Mesenchymal stem cell (in vitro differentiated cells and primary cell): ENCODE measurements around the gene SYT3.

Source experiments
- DNase-seq: peaks from one replicate; pipeline ENCODE4 v3.0.0-alpha.2; 2013
- H2AFZ ChIP-seq: one replicate; pipeline ENCODE4 v1.6.1; 2013; ENCODE audit warnings: low read depth, mild to moderate bottlenecking, control low read depth, inconsistent platforms, low read length, moderate library complexity
- H2AK5ac ChIP-seq: 2 replicates; pipeline ENCODE4 v1.6.1; 2013; ENCODE audit warnings: low read length, moderate library complexity, mild to moderate bottlenecking, inconsistent platforms; ENCODE audit not compliant: severe bottlenecking
- H2BK120ac ChIP-seq: one replicate; pipeline ENCODE4 v1.6.1; 2013; ENCODE audit warnings: low read depth, mild to moderate bottlenecking, inconsistent platforms, low read length, moderate library complexity
- H2BK12ac ChIP-seq, 2 experiments: one replicate each; pipeline ENCODE4 v1.6.1; 2013; ENCODE audit warnings: inconsistent platforms in 2 of 2, low read length in 2 of 2, mild to moderate bottlenecking in 2 of 2, moderate library complexity in 2 of 2, control low read depth in 1 of 2
- H2BK15ac ChIP-seq: one replicate; pipeline ENCODE4 v1.6.1; 2013; ENCODE audit warnings: mild to moderate bottlenecking, low read depth, inconsistent platforms; ENCODE audit not compliant: poor library complexity, severe bottlenecking
- H2BK5ac ChIP-seq: 2 replicates; pipeline ENCODE4 v1.6.1; 2013; ENCODE audit warnings: low read depth, mild to moderate bottlenecking, low read length, control low read depth, inconsistent platforms; ENCODE audit not compliant: poor library complexity, severe bottlenecking
- H3K14ac ChIP-seq, 2 experiments: one replicate each; pipeline ENCODE4 v1.6.1; 2013; ENCODE audit warnings: inconsistent platforms in 2 of 2, low read length in 2 of 2, control low read depth in 1 of 2, mild to moderate bottlenecking in 1 of 2, moderate library complexity in 1 of 2
- H3K18ac ChIP-seq, 2 experiments: one replicate each; pipeline ENCODE4 v1.6.1; 2013; ENCODE audit warnings: inconsistent platforms in 2 of 2, low read length in 2 of 2, control low read depth in 1 of 2, low read depth in 1 of 2, mild to moderate bottlenecking in 1 of 2
- H3K23ac ChIP-seq, 2 experiments: one replicate each; pipeline ENCODE4 v1.6.1; 2013; ENCODE audit warnings: inconsistent platforms in 2 of 2, low read length in 2 of 2, mild to moderate bottlenecking in 2 of 2, moderate library complexity in 2 of 2, control low read depth in 1 of 2
- H3K27ac ChIP-seq: 2 replicates; pipeline ENCODE4 v1.5.1; 2013; ENCODE audit warnings: mild to moderate bottlenecking, moderate library complexity, low read length, control low read depth, inconsistent platforms; ENCODE audit not compliant: poor library complexity, severe bottlenecking
- H3K27me3 ChIP-seq, 2 experiments: 2 replicates each; pipeline versions ENCODE4 v1.6.1 to v1.7.0; 2013; ENCODE audit warnings: low read length in 2 of 2, mild to moderate bottlenecking in 2 of 2, moderate library complexity in 2 of 2, control low read depth in 1 of 2, inconsistent platforms in 1 of 2; ENCODE audit not compliant: control insufficient read depth in 1 of 2, insufficient read depth in 1 of 2
- H3K36me3 ChIP-seq, 2 experiments: 2 replicates each; pipeline versions ENCODE4 v1.6.1 to v1.7.0; 2013; ENCODE audit warnings: low read length in 2 of 2, control low read depth in 1 of 2, inconsistent platforms in 1 of 2, low read depth in 1 of 2, mild to moderate bottlenecking in 1 of 2; ENCODE audit not compliant: insufficient read depth in 2 of 2, control insufficient read depth in 1 of 2
- H3K4ac ChIP-seq, 2 experiments: one replicate each; pipeline ENCODE4 v1.6.1; 2013; ENCODE audit warnings: inconsistent platforms in 2 of 2, low read length in 2 of 2, mild to moderate bottlenecking in 2 of 2, moderate library complexity in 2 of 2, control low read depth in 1 of 2, low read depth in 1 of 2
- H3K4me1 ChIP-seq: 2 replicates; pipeline ENCODE4 v1.6.1; 2013; ENCODE audit warnings: low read depth, low read length, control low read depth; ENCODE audit not compliant: control insufficient read depth, insufficient read depth
- H3K4me2 ChIP-seq: 2 replicates; pipeline ENCODE4 v1.6.1; 2013; ENCODE audit warnings: low read length, mild to moderate bottlenecking, inconsistent platforms; ENCODE audit not compliant: poor library complexity, severe bottlenecking
- H3K4me3 ChIP-seq, 2 experiments: 2 replicates each; pipeline versions ENCODE4 v1.5.1 to v1.7.0; 2013; ENCODE audit warnings: low read length in 2 of 2, mild to moderate bottlenecking in 2 of 2, control low read depth in 1 of 2, low read depth in 1 of 2; ENCODE audit not compliant: insufficient read depth in 1 of 2
- H3K79me1 ChIP-seq: replicated peaks from 2 replicates; pipeline ENCODE4 v1.6.1; 2013; ENCODE audit warnings: mild to moderate bottlenecking, control low read depth, low read length, inconsistent platforms; ENCODE audit not compliant: poor library complexity, severe bottlenecking
- H3K9ac ChIP-seq: 2 replicates; pipeline ENCODE4 v1.7.0; 2013; ENCODE audit warnings: mild to moderate bottlenecking, low read length, moderate library complexity
- H3K9me3 ChIP-seq: 2 replicates; pipeline ENCODE4 v1.7.0; 2013; ENCODE audit warnings: mild to moderate bottlenecking, low read length; ENCODE audit not compliant: control insufficient read depth
- H4K8ac ChIP-seq: one replicate; pipeline ENCODE4 v1.6.1; 2013; ENCODE audit warnings: inconsistent platforms, mild to moderate bottlenecking, low read length, moderate library complexity
- H4K91ac ChIP-seq: one replicate; pipeline ENCODE4 v1.6.1; 2013; ENCODE audit warnings: mild to moderate bottlenecking, low read length, inconsistent platforms
- WGBS: methylation state at CpG from one replicate; pipeline ENCODE4 v1.1.7; 2013; ENCODE audit warnings: mixed read lengths; 5-methylcytosine and 5-hydroxymethylcytosine counted together

The SYT3 gene

DNA sequence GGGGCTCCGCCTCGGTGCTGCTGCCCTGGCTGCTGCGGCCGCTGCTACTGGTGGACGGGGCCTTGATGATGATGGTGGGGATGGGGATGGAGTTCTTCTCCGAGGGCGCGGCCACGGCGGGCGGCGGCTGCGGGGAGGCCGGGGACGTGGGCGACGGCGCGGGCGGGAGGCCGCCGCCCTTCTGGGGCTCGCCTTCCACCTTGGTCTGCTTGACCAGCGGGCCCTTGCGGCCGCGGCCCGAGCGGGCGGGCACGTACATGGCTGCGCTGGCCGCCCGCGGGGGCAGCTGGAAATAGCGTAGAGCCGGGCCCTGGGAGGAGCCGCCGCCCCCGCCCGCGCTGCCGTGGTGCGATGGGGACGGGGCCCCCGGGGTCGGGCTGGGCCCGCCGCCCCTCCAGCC lies 28.7 kb upstream of the SYT3 start:
- Histone ChIP-seq H2BK12ac (no peak overlapping the region), H3K4me1 (no peaks in the 10 kb centered on the region), H3K14ac (no peak overlapping the region), H2BK5ac (no peak overlapping the region), H3K23ac (no peak overlapping the region), H3K4me3 (no peak overlapping the region), H3K4ac (no peak overlapping the region), H3K9ac (no peak overlapping the region), H2AK5ac (no peak overlapping the region), H4K8ac (no peak overlapping the region), H2BK15ac (no peak overlapping the region), H2AFZ (no peak overlapping the region), H3K18ac (no peak overlapping the region), H3K27me3 (peaks cover 0 to 58% of the 10 kb centered on the region in 2 experiments), H3K27ac (no peak overlapping the region), H3K79me1 (no peaks in the 10 kb centered on the region), H2BK120ac (no peak overlapping the region), H4K91ac (no peak overlapping the region), H3K4me2 (no peak overlapping the region), H3K9me3 (peaks cover 5% of the 10 kb centered on the region), H3K36me3 (no peaks in the 10 kb centered on the region)
- 78% methylated on average over 13 of the region's 49 CpGs for WGBS
- DNase-seq: no peak

DNA sequence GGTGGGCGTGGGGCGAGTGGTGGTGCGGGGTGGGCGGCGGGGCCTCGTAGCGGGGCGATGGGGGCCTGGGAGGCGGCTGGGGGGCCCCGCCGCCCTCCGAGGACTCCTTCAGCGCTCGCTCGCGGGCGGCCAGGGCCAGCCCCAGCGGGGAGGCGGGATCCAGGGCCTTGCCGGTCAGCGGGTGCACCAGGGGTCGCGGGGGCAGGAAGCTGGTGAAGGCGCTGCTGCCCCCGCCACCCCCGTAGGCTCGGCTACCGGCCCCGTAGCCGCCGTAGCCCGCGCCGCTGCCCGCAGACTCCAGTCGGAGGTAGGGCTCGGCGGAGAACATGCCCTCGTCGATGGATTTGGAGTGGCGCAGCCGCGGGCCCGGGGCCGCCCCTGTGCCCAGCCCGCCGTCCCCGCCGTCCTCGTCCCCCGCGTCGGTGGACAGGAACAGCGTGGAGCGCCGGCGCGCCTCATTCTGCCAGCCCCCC lies 28.1 kb upstream of the SYT3 start:
- Histone ChIP-seq H3K4ac (no peak overlapping the region), H2AK5ac (no peak overlapping the region), H3K27me3 (peaks cover 0 to 58% of the 10 kb centered on the region in 2 experiments), H3K27ac (no peak overlapping the region), H3K4me2 (no peak overlapping the region), H3K9me3 (peaks cover 5% of the 10 kb centered on the region), H3K23ac (no peak overlapping the region), H4K8ac (no peak overlapping the region), H3K79me1 (no peaks in the 10 kb centered on the region), H2BK5ac (no peak overlapping the region), H3K36me3 (no peaks in the 10 kb centered on the region), H2AFZ (no peak overlapping the region), H3K14ac (no peak overlapping the region), H2BK120ac (no peak overlapping the region), H4K91ac (no peak overlapping the region), H3K4me1 (no peaks in the 10 kb centered on the region), H3K18ac (no peak overlapping the region), H2BK15ac (no peak overlapping the region), H2BK12ac (no peak overlapping the region), H3K4me3 (no peak overlapping the region), H3K9ac (no peak overlapping the region)
- 69% methylated on average over 44 of the region's 58 CpGs for WGBS
- no peak for DNase-seq

DNA sequence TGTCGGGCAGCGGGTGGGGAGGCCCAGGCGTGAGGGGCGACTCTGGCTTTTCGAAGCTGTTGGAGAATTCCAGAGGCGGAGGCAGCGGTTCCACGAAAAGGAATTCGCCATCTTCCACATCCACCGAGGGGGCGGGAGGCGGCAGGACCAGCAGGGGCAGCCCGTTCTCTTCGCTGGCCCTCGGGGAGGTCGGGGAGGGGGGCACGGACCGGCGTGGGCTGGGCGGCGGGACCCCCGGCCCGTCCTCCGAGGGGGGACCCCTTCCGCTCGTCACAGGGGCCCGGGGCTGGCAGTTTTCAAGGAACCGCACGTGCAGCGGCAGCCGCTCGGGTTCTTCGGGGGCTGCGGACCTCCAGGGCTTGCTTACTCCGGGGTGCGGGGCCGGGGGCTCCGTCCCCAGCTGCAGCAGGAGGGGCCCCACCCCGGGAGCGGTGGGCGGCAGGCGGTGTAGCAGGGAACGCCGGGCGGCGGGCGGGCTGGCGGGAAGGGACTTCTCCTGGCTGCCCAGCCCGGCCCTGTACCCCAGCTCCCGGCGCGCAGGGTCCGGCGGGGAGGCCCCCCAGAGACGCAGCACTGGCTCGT lies 27.6 kb upstream of the SYT3 start:
- Histone ChIP-seq H3K27me3 (peaks cover 0 to 59% of the 10 kb centered on the region in 2 experiments), H4K8ac (no peak overlapping the region), H2BK120ac (no peak overlapping the region), H3K4me3 (no peak overlapping the region), H2BK12ac (no peak overlapping the region), H3K4me2 (no peak overlapping the region), H2AK5ac (no peak overlapping the region), H3K27ac (no peak overlapping the region), H4K91ac (no peak overlapping the region), H2BK5ac (no peak overlapping the region), H3K4ac (no peak overlapping the region), H3K14ac (no peak overlapping the region), H3K9me3 (peaks cover 5% of the 10 kb centered on the region), H2BK15ac (no peak overlapping the region), H3K23ac (no peak overlapping the region), H3K36me3 (no peaks in the 10 kb centered on the region), H3K9ac (no peak overlapping the region), H3K79me1 (no peaks in the 10 kb centered on the region), H3K18ac (no peak overlapping the region), H2AFZ (no peak overlapping the region), H3K4me1 (no peaks in the 10 kb centered on the region)
- DNase-seq: no peak
- WGBS: 71% methylated on average over 40 of the region's 56 CpGs

DNA sequence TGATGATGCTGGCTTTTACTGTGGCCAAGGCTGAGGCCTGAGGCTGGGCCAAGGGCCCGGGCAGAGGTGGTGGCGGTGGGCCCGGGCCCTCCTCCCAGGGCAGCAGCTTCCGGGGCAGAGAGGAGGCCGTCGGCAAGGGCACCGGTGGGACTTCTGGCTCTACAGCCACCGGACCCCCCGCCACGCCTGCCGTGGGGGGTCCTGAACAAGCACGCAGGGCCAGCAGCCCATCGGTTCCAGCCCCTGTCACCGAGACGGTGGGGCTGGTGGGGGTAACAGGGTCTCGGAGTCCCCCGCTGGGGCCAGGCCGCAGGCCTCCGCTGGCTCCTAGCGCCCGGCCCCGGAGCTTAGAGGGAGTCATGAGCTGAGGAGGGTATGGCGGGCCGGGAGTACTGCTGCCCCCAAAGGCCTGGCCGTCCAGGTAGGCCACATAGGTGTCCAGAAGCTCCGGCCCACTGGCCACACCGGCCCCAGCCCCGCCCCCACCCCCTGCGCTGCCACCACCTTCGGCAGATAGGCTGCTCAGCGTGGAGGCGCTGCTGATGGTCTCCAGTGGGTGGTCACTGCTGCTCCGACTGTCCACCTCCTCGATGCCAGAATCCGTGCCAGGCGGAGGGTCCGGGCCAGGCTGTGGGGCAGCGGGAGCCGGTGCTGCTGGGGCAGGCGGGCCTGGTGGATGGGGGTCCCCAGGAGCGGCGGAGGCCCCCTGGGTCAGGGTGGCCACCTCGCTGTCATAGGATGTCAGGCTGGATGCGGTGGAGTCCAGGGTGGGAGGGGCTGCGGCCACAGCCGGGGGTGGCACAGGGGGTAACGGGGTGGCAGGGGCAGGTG lies 26.9 kb upstream of the SYT3 start:
- Histone ChIP-seq H3K36me3 (no peaks in the 10 kb centered on the region), H2BK15ac (no peak overlapping the region), H2AFZ (no peak overlapping the region), H3K27ac (no peak overlapping the region), H2BK120ac (no peak overlapping the region), H3K79me1 (no peaks in the 10 kb centered on the region), H3K14ac (no peak overlapping the region), H3K4me2 (no peak overlapping the region), H2BK5ac (no peak overlapping the region), H2BK12ac (no peak overlapping the region), H3K4me3 (no peak overlapping the region), H2AK5ac (no peak overlapping the region), H3K9ac (no peak overlapping the region), H4K91ac (no peak overlapping the region), H3K9me3 (peaks cover 5% of the 10 kb centered on the region), H3K23ac (no peak overlapping the region), H3K18ac (no peak overlapping the region), H4K8ac (no peak overlapping the region), H3K4me1 (no peaks in the 10 kb centered on the region), H3K4ac (no peak overlapping the region), H3K27me3 (peaks cover 0 to 61% of the 10 kb centered on the region in 2 experiments)
- DNase-seq: no peak
- 92% methylated on average over 46 of the region's 47 CpGs for WGBS
